Lower lobe of right lung (tissue), 2 donors: Measurements from ENCODE around the gene ZRANB2. TPM values are rescaled to one million over a fixed set of nuclear protein-coding genes. Genes with fewer than 3 reads are reported as not detected.

Experiments used
- ATAC-seq, 2 donors: fragments of 200-7000 bp; cut with Tn5 transposase; one replicate each; pipeline ENCODE4 v1.9.1; 2020 to 2022; ENCODE audit warnings: mild to moderate bottlenecking in 2 of 2, moderate library complexity in 2 of 2
- DNase-seq: peaks from one replicate; pipeline ENCODE4 v3.0.0-alpha.2; 2020
- H3K27ac ChIP-seq: fragments of 200-600 bp; one replicate; pipeline ENCODE4 v1.8.0; 2022
- H3K27me3 ChIP-seq: fragments of 200-600 bp; one replicate; pipeline ENCODE4 v1.8.0; 2022; ENCODE audit warnings: low read depth
- H3K36me3 ChIP-seq: fragments of 200-600 bp; one replicate; pipeline ENCODE4 v1.8.0; 2022; ENCODE audit warnings: mild to moderate bottlenecking
- H3K4me1 ChIP-seq: fragments of 200-600 bp; one replicate; pipeline ENCODE4 v1.8.0; 2022
- H3K4me3 ChIP-seq: fragments of 200-600 bp; one replicate; pipeline ENCODE4 v1.8.0; 2022; ENCODE audit warnings: mild to moderate bottlenecking
- H3K9me3 ChIP-seq: fragments of 200-600 bp; one replicate; pipeline ENCODE4 v1.8.0; 2022
- CTCF ChIP-seq: fragments of 200-600 bp; IDR thresholded peaks from one replicate; pipeline ENCODE4 v1.8.0; 2022; ENCODE audit warnings: antibody characterized with exemption, mild to moderate bottlenecking
- intact Hi-C: fragments of 100-400 bp; cut with DNase I; formaldehyde crosslinking; loops from one replicate; pipeline ENCODE4 v1.11.0; 2022
- total RNA-seq: library from RNA; stranded (reverse); fragmentation: NEBNext Ultra II Directional; extraction: Animal tissue kit (Norgen Biotek cat#: 25700); gene quantifications from one replicate; pipeline ENCODE4 v1.2.1, GENCODE V29; 2021
- donor health status: DM: no; HTN: yes; CAD: no; lungs with severe emphysema.

ZRANB2 gene
- total RNA-seq, 1 donor from 2014 or later, result 85.2 TPM

- Histone ChIP-seq H3K27ac (no peak overlapping the region), H3K4me1 (peaks cover 25% of the 10 kb centered on the region), H3K27me3 (no peaks in the 10 kb centered on the region), H3K4me3 (no peak overlapping the region), H3K36me3 (peaks cover 3% of the 10 kb centered on the region), H3K9me3 (no peaks in the 10 kb centered on the region)
- ATAC-seq (no peak), DNase-seq (no peak)
- intact Hi-C loops, result no loop called here
- TF ChIP-seq CTCF, result no peak
These were observed 2.4 kb upstream of the ZRANB2 start for GRCh38 chr1:71083271-71083670.

- Histone ChIP-seq H3K36me3 (peaks cover 19% of the 10 kb centered on the region), H3K27me3 (no peaks in the 10 kb centered on the region), H3K27ac (peak overlapping the region; percentile 94), H3K4me1 (peaks cover 32% of the 10 kb centered on the region), H3K9me3 (no peaks in the 10 kb centered on the region), H3K4me3 (peak overlapping the region; percentile 77)
- TF ChIP-seq CTCF, result no peak
- intact Hi-C loops, result no loop called here
- DNase-seq (peak; percentile 53), ATAC-seq (peak in 1 of 2 donors; percentile 6)
These were observed 854 bp upstream of the ZRANB2 start for GRCh38 chr1:71081697-71082080.

GRCh38 chr1:71080230-71080738, 551 bp downstream of the ZRANB2 start:
- Histone ChIP-seq H3K4me3 (peak overlapping the region; percentile 77), H3K4me1 (peaks cover 32% of the 10 kb centered on the region), H3K36me3 (peaks cover 33% of the 10 kb centered on the region), H3K27me3 (no peaks in the 10 kb centered on the region), H3K9me3 (no peaks in the 10 kb centered on the region), H3K27ac (peak overlapping the region; percentile 94)
- ATAC-seq (peak; percentile 69 to 73), DNase-seq (no peak)
- intact Hi-C loops, result no loop called here
- TF ChIP-seq CTCF, result no peak

- Histone ChIP-seq H3K4me3 (no peak overlapping the region), H3K27ac (no peak overlapping the region), H3K36me3 (peaks cover 89% of the 10 kb centered on the region), H3K27me3 (no peaks in the 10 kb centered on the region), H3K9me3 (no peaks in the 10 kb centered on the region), H3K4me1 (peaks cover 21% of the 10 kb centered on the region)
- TF ChIP-seq CTCF, result no peak
- ATAC-seq (no peak), DNase-seq (no peak)
- intact Hi-C loops, result no loop called here
These were observed 6.2 kb downstream of the ZRANB2 start for GRCh38 chr1:71074681-71075080.

GRCh38 chr1:71072273-71072672, 8.6 kb downstream of the ZRANB2 start:
- intact Hi-C loops, result no loop called here
- no peak overlapping the region for H3K4me3 ChIP-seq
- peaks cover 100% of the 10 kb centered on the region for H3K36me3 ChIP-seq
- peaks cover under 1% of the 10 kb centered on the region for H3K4me1 ChIP-seq
- H3K27ac ChIP-seq, result no peak overlapping the region
- ATAC-seq (no peak), DNase-seq (no peak)
- H3K9me3 ChIP-seq, result no peaks in the 10 kb centered on the region
- TF ChIP-seq CTCF, result no peak
- H3K27me3 ChIP-seq, result no peaks in the 10 kb centered on the region

GRCh38 chr1:71071720-71072119, 9.1 kb downstream of the ZRANB2 start:
- H3K4me3 ChIP-seq, result no peak overlapping the region
- TF ChIP-seq CTCF, result no peak
- peaks cover 100% of the 10 kb centered on the region for H3K36me3 ChIP-seq
- no peak overlapping the region for H3K27ac ChIP-seq
- H3K9me3 ChIP-seq, result no peaks in the 10 kb centered on the region
- ATAC-seq (no peak), DNase-seq (no peak)
- H3K4me1 ChIP-seq, result no peaks in the 10 kb centered on the region
- intact Hi-C loops, result no loop called here
- H3K27me3 ChIP-seq, result no peaks in the 10 kb centered on the region
